OCI-LY3 (cell line): ENCODE results near the gene TEX10.

ENCODE experiments used
- EZH2phosphoT487 ChIP-seq: fragments of 200-600 bp; shearing (Covaris generic); IDR thresholded peaks from 2 replicates; pipeline ENCODE4 v1.6.1; 2018; ENCODE audit warnings: antibody characterized with exemption, mixed run types, low read depth
- TF ChIP-seq, protein P1 (sequence below): fragments of 200-600, 300-600 bp; sonication (generic); IDR thresholded peaks from 2 replicates; pipeline ENCODE4 v1.5.1; 2014; ENCODE audit warnings: antibody characterized with exemption, low read length, low read depth

DNA sequence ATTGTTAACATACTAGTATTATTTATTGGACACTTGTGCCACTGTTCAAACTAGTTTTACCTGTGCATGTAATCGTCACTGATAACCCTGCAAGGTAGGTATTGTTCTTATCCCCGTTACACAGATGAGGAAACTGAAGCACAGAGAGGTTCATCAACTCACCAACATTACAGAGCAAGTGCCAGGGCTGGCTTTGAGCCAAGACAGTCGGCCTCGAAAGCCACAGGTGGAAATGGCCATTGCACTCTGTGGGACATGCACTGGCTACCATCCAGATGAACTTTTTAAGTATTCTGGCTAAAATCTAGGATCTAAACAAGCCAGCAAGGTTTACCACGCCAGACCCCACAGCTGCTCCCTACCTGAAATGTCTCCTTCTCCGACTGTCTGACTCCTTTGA, 57.9 kb downstream of the TEX10 start:
- TF ChIP-seq, protein P1, sequence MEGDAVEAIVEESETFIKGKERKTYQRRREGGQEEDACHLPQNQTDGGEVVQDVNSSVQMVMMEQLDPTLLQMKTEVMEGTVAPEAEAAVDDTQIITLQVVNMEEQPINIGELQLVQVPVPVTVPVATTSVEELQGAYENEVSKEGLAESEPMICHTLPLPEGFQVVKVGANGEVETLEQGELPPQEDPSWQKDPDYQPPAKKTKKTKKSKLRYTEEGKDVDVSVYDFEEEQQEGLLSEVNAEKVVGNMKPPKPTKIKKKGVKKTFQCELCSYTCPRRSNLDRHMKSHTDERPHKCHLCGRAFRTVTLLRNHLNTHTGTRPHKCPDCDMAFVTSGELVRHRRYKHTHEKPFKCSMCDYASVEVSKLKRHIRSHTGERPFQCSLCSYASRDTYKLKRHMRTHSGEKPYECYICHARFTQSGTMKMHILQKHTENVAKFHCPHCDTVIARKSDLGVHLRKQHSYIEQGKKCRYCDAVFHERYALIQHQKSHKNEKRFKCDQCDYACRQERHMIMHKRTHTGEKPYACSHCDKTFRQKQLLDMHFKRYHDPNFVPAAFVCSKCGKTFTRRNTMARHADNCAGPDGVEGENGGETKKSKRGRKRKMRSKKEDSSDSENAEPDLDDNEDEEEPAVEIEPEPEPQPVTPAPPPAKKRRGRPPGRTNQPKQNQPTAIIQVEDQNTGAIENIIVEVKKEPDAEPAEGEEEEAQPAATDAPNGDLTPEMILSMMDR = no peak
- TF ChIP-seq EZH2phosphoT487 = no peak
